Hematopoietic multipotent progenitor cell treated with erythropoietin and hydrocortisone succinate and interleukin-3 and kit ligand, for 17 days (in vitro differentiated cells): ENCODE data around the gene TJP3.

Experiments
- DNase-seq: peaks from one replicate; pipeline ENCODE4 v3.0.0-alpha.2; 2015; ENCODE audit warnings: low spot score

The TJP3 gene

GRCh38 chr19:3716147-3716668 is 8.0 kb downstream of the TJP3 start:
- DNase-seq, result no peak

- DNase-seq, result no peak
Measured at GRCh38 chr19:3719868-3720267, 11.7 kb downstream of the TJP3 start.

- no peak for DNase-seq
Measured at GRCh38 chr19:3720349-3720917, 12.2 kb downstream of the TJP3 start.

- DNase-seq, result no peak
Measured at GRCh38 chr19:3721131-3721886, 13.1 kb downstream of the TJP3 start.

- DNase-seq, result no peak
Measured at GRCh38 chr19:3721887-3722442, 13.8 kb downstream of the TJP3 start.

- DNase-seq, result no peak
Measured at GRCh38 chr19:3722443-3723109, 14.4 kb downstream of the TJP3 start.

GRCh38 chr19:3723110-3723488 is 14.9 kb downstream of the TJP3 start:
- DNase-seq, result no peak

- DNase-seq, result no peak
Measured at GRCh38 chr19:3723883-3724282, 15.7 kb downstream of the TJP3 start.

GRCh38 chr19:3725121-3725520 is 16.9 kb downstream of the TJP3 start:
- no peak for DNase-seq

GRCh38 chr19:3725640-3726310 is 17.6 kb downstream of the TJP3 start:
- DNase-seq, result no peak

- DNase-seq, result no peak
Measured at GRCh38 chr19:3730457-3730958, 22.3 kb downstream of the TJP3 start.

- no peak for DNase-seq
Measured at GRCh38 chr19:3732108-3732507, 23.9 kb downstream of the TJP3 start.

GRCh38 chr19:3733549-3734309 is 25.5 kb downstream of the TJP3 start:
- no peak for DNase-seq

GRCh38 chr19:3734310-3734600 is 26.1 kb downstream of the TJP3 start:
- DNase-seq, result no peak

GRCh38 chr19:3736106-3736724 is 28.0 kb downstream of the TJP3 start:
- DNase-seq, result no peak

- DNase-seq, result no peak
Measured at GRCh38 chr19:3737487-3738205, 29.5 kb downstream of the TJP3 start.

- no peak for DNase-seq
Measured at GRCh38 chr19:3738477-3739220, 30.5 kb downstream of the TJP3 start.

- DNase-seq, result no peak
Measured at GRCh38 chr19:3740431-3740830, 32.2 kb downstream of the TJP3 start.

- no peak for DNase-seq
Measured at GRCh38 chr19:3743486-3743885, 35.3 kb downstream of the TJP3 start.
